ENCODE data around the gene CCL5.
A peak's percentile ranks its signal among the peaks of the same experiment; 100 is the strongest.

CCL5 gene

GRCh38 chr17:35891269-35891668, 11.1 kb upstream of the CCL5 start:
- ChIA-PET CTCF (interaction anchor here (1.6 kb wide), 1 partner anchor 127 kb away, joined by 3 read pairs; no protein-coding TSS in a partner anchor), POLR2A (no interaction called here)

DNA sequence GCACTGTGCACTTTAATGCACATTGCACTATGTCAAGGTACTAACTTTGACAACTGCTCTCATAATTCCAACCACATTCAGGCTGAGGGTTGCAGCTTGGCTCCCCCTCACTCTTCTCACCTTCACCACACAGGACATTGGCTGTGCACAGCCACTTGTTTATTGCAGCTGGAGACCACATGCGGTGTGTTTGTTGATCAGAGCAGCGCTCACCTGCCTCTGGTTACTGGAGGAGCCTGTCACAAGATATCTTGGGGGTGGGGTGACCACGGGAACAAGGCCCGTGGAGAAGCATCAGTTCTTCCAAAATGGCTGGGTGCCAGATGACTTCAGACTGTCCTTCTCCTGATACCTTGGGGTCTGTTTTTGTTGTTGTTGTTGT, 10.6 kb upstream of the CCL5 start:
- TF ChIP-seq BHLHE40 (IDR thresholded peaks at IDR 0.05; ENCODE audit: borderline replicate concordance) (no peak), PKNOX1 (IDR thresholded peaks at IDR 0.05) (no peak), SUZ12 (IDR thresholded peaks at IDR 0.05) (no peak), FOXM1 (IDR thresholded peaks at IDR 0.05; ENCODE audit: borderline replicate concordance) (no peak), SP1 (IDR thresholded peaks at IDR 0.05) (no peak), L3MBTL2 (conservative IDR thresholded peaks at IDR 0.05) (no peak), FOXA1 (IDR thresholded peaks at IDR 0.05) (no peak)
- POLR2A ChIA-PET = no interaction called here
- no peak for DNase-seq (ENCODE audit: extremely low spot score)
- CTCF ChIA-PET = interaction anchor here (1.6 kb wide), 1 partner anchor 127 kb away, joined by 3 read pairs; no protein-coding TSS in a partner anchor

More at GRCh38 chr17:35891269-35891668, 11.1 kb upstream of the CCL5 start:
- no peak for DNase-seq (ENCODE audit: extremely low spot score)
- no peak for TF ChIP-seq L3MBTL2 (conservative IDR thresholded peaks at IDR 0.05)
- TF ChIP-seq TARDBP (IDR thresholded peaks at IDR 0.05) = no peak
- TF ChIP-seq FOXA1 (IDR thresholded peaks at IDR 0.05) = no peak
- TF ChIP-seq ZNF384 (IDR thresholded peaks at IDR 0.05) = no peak
- no peak for TF ChIP-seq HDGF (IDR thresholded peaks at IDR 0.05; ENCODE audit: borderline replicate concordance)
- TF ChIP-seq FOXM1 (IDR thresholded peaks at IDR 0.05; ENCODE audit: borderline replicate concordance) = no peak
- no peak for TF ChIP-seq SUZ12 (IDR thresholded peaks at IDR 0.05)

GRCh38 chr17:35889818-35890773, 9.9 kb upstream of the CCL5 start:
- CTCF ChIA-PET = interaction anchor here (1.6 kb wide), 1 partner anchor 126 kb away, joined by 3 read pairs; no protein-coding TSS in a partner anchor
- no peak for DNase-seq (ENCODE audit: extremely low spot score)
- POLR2A ChIA-PET = interaction anchor here (0.8 to 1.4 kb wide), 2 partner anchors 9 to 41 kb away, joined by 3 to 4 read pairs; partner anchors contain the start of gene RDM1
- TF ChIP-seq ZNF384 (IDR thresholded peaks at IDR 0.05) (peak; percentile 57; the same call in 1 of the 2 replicates), ELF4 (IDR thresholded peaks at IDR 0.05) (no peak)

- TF ChIP-seq LEF1 (IDR thresholded peaks at IDR 0.05; ENCODE audit: borderline replicate concordance) = no peak
- no peak for TF ChIP-seq SP1 (IDR thresholded peaks at IDR 0.05)
- TF ChIP-seq ZNF384 (IDR thresholded peaks at IDR 0.05) = no peak
- TF ChIP-seq SUZ12 (IDR thresholded peaks at IDR 0.05) = no peak
- TF ChIP-seq FOXK2 (IDR thresholded peaks at IDR 0.05) = no peak
- TF ChIP-seq NFRKB (IDR thresholded peaks at IDR 0.05) = no peak
- TF ChIP-seq PKNOX1 (IDR thresholded peaks at IDR 0.05) = no peak
- no peak for TF ChIP-seq ARNT (IDR thresholded peaks at IDR 0.05)
- TF ChIP-seq TARDBP (IDR thresholded peaks at IDR 0.05) = no peak
- no peak for TF ChIP-seq FOXM1 (IDR thresholded peaks at IDR 0.05; ENCODE audit: borderline replicate concordance)
- no peak for TF ChIP-seq L3MBTL2 (conservative IDR thresholded peaks at IDR 0.05)
- no peak for TF ChIP-seq FOXA1 (IDR thresholded peaks at IDR 0.05)
- no peak for TF ChIP-seq CTBP1 (IDR thresholded peaks at IDR 0.05; ENCODE audit: borderline replicate concordance)
- TF ChIP-seq ELF4 (IDR thresholded peaks at IDR 0.05) = no peak
- no peak for TF ChIP-seq BHLHE40 (IDR thresholded peaks at IDR 0.05; ENCODE audit: borderline replicate concordance)
- DNase-seq (ENCODE audit: extremely low spot score) = no peak
- CTCF ChIA-PET = no interaction called here
- POLR2A ChIA-PET = interaction anchor here (1.4 kb wide), 1 partner anchor 41 kb away, joined by 4 read pairs; the partner anchor contains the start of gene RDM1
Measured at GRCh38 chr17:35889241-35889640, 9.1 kb upstream of the CCL5 start.

DNA sequence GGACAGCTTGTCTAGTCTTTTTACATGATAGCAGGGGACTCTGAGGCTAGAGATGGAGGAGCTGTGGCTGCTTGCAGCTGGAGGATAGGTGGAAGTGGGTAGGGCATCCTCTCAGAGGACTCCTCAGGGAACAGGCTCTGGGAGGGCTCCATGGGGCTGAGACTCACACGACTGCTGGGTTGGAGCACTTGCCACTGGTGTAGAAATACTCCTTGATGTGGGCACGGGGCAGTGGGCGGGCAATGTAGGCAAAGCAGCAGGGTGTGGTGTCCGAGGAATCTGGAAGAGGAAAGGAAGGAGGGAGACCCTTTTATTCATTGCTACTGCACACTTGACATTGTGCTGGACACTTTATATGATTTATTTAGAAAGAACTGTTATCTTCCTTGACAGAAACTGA, 1.8 kb downstream of the CCL5 start:
- DNase-seq (ENCODE audit: extremely low spot score) = no peak
- TF ChIP-seq L3MBTL2 (conservative IDR thresholded peaks at IDR 0.05) (no peak), ARNT (IDR thresholded peaks at IDR 0.05) (no peak), LEF1 (IDR thresholded peaks at IDR 0.05; ENCODE audit: borderline replicate concordance) (no peak), FOXM1 (IDR thresholded peaks at IDR 0.05; ENCODE audit: borderline replicate concordance) (no peak), ZNF384 (IDR thresholded peaks at IDR 0.05) (no peak), CTBP1 (IDR thresholded peaks at IDR 0.05; ENCODE audit: borderline replicate concordance) (no peak), FOXK2 (IDR thresholded peaks at IDR 0.05) (no peak), SP1 (IDR thresholded peaks at IDR 0.05) (no peak), BHLHE40 (IDR thresholded peaks at IDR 0.05; ENCODE audit: borderline replicate concordance) (no peak), NFRKB (IDR thresholded peaks at IDR 0.05) (no peak)
- ChIA-PET POLR2A (interaction anchor here (1.5 kb wide), 1 partner anchor 69 kb away, joined by 3 read pairs; the partner anchor contains the start of gene TAF15), CTCF (no interaction called here)

DNA sequence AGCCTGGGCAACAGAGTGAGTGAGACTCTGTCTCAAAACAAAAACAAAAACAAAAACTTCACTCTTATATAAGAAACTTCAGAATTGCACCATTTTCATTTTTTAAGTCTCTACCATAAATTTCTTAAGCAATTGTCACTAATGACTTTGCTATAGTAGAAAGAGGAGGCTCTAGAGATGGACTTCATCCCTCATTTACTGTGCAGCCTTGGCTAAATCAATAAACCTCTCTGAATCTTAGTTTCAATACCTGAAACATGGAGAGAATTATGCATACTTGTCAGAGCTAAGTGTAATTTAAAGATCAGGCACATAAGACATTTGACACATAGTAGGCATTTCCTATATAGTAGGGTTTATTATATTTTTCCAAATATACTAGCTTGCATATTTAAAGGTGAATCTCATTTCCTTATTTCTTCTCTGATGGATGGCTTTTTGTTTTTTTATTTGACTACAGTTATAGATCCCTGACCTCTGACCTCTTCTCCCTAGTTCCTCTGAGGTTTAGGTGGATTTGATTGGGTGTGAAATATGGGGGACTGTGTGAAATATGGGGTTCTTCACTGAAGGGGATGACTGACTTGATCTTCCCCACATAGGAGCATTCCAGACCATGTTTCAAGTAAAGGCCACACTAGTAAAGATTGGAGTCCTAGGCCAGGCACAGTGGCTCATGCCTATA, 2.7 kb downstream of the CCL5 start:
- DNase-seq (ENCODE audit: extremely low spot score) = no peak
- POLR2A ChIA-PET = interaction anchor here (1.5 kb wide), 1 partner anchor 68 kb away, joined by 3 read pairs; the partner anchor contains the start of gene TAF15
- CTCF ChIA-PET = no interaction called here
- no peak for TF ChIP-seq PKNOX1 (IDR thresholded peaks at IDR 0.05)
- TF ChIP-seq HDGF (IDR thresholded peaks at IDR 0.05; ENCODE audit: borderline replicate concordance) = no peak
- TF ChIP-seq LEF1 (IDR thresholded peaks at IDR 0.05; ENCODE audit: borderline replicate concordance) = no peak
- no peak for TF ChIP-seq SUZ12 (IDR thresholded peaks at IDR 0.05)
- TF ChIP-seq FOXK2 (IDR thresholded peaks at IDR 0.05) = no peak
- no peak for TF ChIP-seq NFRKB (IDR thresholded peaks at IDR 0.05)
- no peak for TF ChIP-seq FOXA1 (IDR thresholded peaks at IDR 0.05)
